ENCODE results near the gene COL10A1. TPM values are rescaled to one million over a fixed set of nuclear protein-coding genes. Genes with fewer than 3 reads are reported as not detected.

Gene COL10A1
- total RNA-seq, 1 donor from 2014 or later, result not detected

- no peaks in the 10 kb centered on the region for H4K20me1 ChIP-seq (ENCODE audit: insufficient read depth, low read length)
- no peaks in the 10 kb centered on the region for H3K9me3 ChIP-seq (ENCODE audit: insufficient read depth, low read depth, low read length)
- no peaks in the 10 kb centered on the region for H3K9me3 Mint-ChIP-seq (ENCODE audit: unreplicated experiment)
- no peak for FAIRE-seq
- H3K36me3 Mint-ChIP-seq (ENCODE audit: low read depth, unreplicated experiment), result no peaks in the 10 kb centered on the region
- H3K79me2 ChIP-seq (ENCODE audit: insufficient read depth, low read length), result no peaks in the 10 kb centered on the region
- no peaks in the 10 kb centered on the region for H3K27me3 Mint-ChIP-seq (ENCODE audit: low read depth, unreplicated experiment)
- peaks cover 12% of the 10 kb centered on the region for H3K4me1 Mint-ChIP-seq (ENCODE audit: low read depth, unreplicated experiment)
- no peaks in the 10 kb centered on the region for H3K4me1 ChIP-seq (ENCODE audit: insufficient read depth, low read length)
- no peaks in the 10 kb centered on the region for H3K36me3 ChIP-seq (ENCODE audit: insufficient read depth, low read length)
- TF ChIP-seq EZH2 (IDR thresholded peaks at IDR 0.05; ENCODE audit: insufficient read depth, low read length) (no peak), CTCF (IDR thresholded peaks at IDR 0.05; ENCODE audit: insufficient read depth, low read depth, low read length) (no peak)
- no peak overlapping the region for H3K9ac ChIP-seq (ENCODE audit: low read length)
- no peak overlapping the region for H3K4me3 Mint-ChIP-seq (ENCODE audit: unreplicated experiment)
- H3K27ac ChIP-seq (ENCODE audit: low read depth, low read length), result no peak overlapping the region
- no peak overlapping the region for H3K4me3 ChIP-seq (ENCODE audit: insufficient read depth, low read depth, low read length)
- H3K27me3 ChIP-seq (ENCODE audit: insufficient read depth, low read length), result no peaks in the 10 kb centered on the region
- H3K27ac Mint-ChIP-seq (ENCODE audit: unreplicated experiment), result no peak overlapping the region
- DNase-seq (ENCODE audit: low read depth), result no peak
- H2AFZ ChIP-seq (ENCODE audit: low read depth, low read length), result no peak overlapping the region
- no peak overlapping the region for H3K4me2 ChIP-seq (ENCODE audit: low read length)
Observed at GRCh38 chr6:116084284-116084683, 41.6 kb downstream of the COL10A1 start.

GRCh38 chr6:116083052-116083451 is 42.9 kb downstream of the COL10A1 start:
- Histone ChIP-seq H4K20me1 (ENCODE audit: insufficient read depth, low read length) (no peaks in the 10 kb centered on the region), H3K4me3 (ENCODE audit: insufficient read depth, low read depth, low read length) (no peak overlapping the region), H3K4me1 (ENCODE audit: insufficient read depth, low read length) (no peaks in the 10 kb centered on the region), H3K79me2 (ENCODE audit: insufficient read depth, low read length) (no peaks in the 10 kb centered on the region), H2AFZ (ENCODE audit: low read depth, low read length) (no peak overlapping the region), H3K9me3 (ENCODE audit: insufficient read depth, low read depth, low read length) (no peaks in the 10 kb centered on the region), H3K36me3 (ENCODE audit: insufficient read depth, low read length) (no peaks in the 10 kb centered on the region), H3K27ac (ENCODE audit: low read depth, low read length) (no peak overlapping the region), H3K4me2 (ENCODE audit: low read length) (no peak overlapping the region), H3K27me3 (ENCODE audit: insufficient read depth, low read length) (no peaks in the 10 kb centered on the region), H3K9ac (ENCODE audit: low read length) (no peak overlapping the region)
- no peak overlapping the region for H3K4me3 Mint-ChIP-seq (ENCODE audit: unreplicated experiment)
- H3K27ac Mint-ChIP-seq (ENCODE audit: unreplicated experiment), result no peak overlapping the region
- H3K9me3 Mint-ChIP-seq (ENCODE audit: unreplicated experiment), result no peaks in the 10 kb centered on the region
- H3K36me3 Mint-ChIP-seq (ENCODE audit: low read depth, unreplicated experiment), result no peaks in the 10 kb centered on the region
- peaks cover 11% of the 10 kb centered on the region for H3K4me1 Mint-ChIP-seq (ENCODE audit: low read depth, unreplicated experiment)
- no peak for DNase-seq (ENCODE audit: low read depth)
- no peak for TF ChIP-seq CTCF (IDR thresholded peaks at IDR 0.05; ENCODE audit: insufficient read depth, low read depth, low read length)
- no peak for TF ChIP-seq EZH2 (IDR thresholded peaks at IDR 0.05; ENCODE audit: insufficient read depth, low read length)
- H3K27me3 Mint-ChIP-seq (ENCODE audit: low read depth, unreplicated experiment), result no peaks in the 10 kb centered on the region
- no peak for FAIRE-seq

GRCh38 chr6:116078945-116079344 is 47.0 kb downstream of the COL10A1 start:
- Mint-ChIP-seq H3K27ac (ENCODE audit: unreplicated experiment) (no peak overlapping the region), H3K36me3 (ENCODE audit: low read depth, unreplicated experiment) (no peaks in the 10 kb centered on the region), H3K9me3 (ENCODE audit: unreplicated experiment) (no peaks in the 10 kb centered on the region), H3K4me3 (ENCODE audit: unreplicated experiment) (no peak overlapping the region), H3K27me3 (ENCODE audit: low read depth, unreplicated experiment) (no peaks in the 10 kb centered on the region), H3K4me1 (ENCODE audit: low read depth, unreplicated experiment) (no peaks in the 10 kb centered on the region)
- no peaks in the 10 kb centered on the region for H3K79me2 ChIP-seq (ENCODE audit: insufficient read depth, low read length)
- H3K27ac ChIP-seq (ENCODE audit: low read depth, low read length), result no peak overlapping the region
- H3K9me3 ChIP-seq (ENCODE audit: insufficient read depth, low read depth, low read length), result no peaks in the 10 kb centered on the region
- FAIRE-seq (no peak), DNase-seq (ENCODE audit: low read depth) (no peak)
- H3K9ac ChIP-seq (ENCODE audit: low read length), result no peak overlapping the region
- H4K20me1 ChIP-seq (ENCODE audit: insufficient read depth, low read length), result no peaks in the 10 kb centered on the region
- H2AFZ ChIP-seq (ENCODE audit: low read depth, low read length), result no peak overlapping the region
- TF ChIP-seq CTCF (IDR thresholded peaks at IDR 0.05; ENCODE audit: insufficient read depth, low read depth, low read length) (no peak), EZH2 (IDR thresholded peaks at IDR 0.05; ENCODE audit: insufficient read depth, low read length) (no peak)
- no peaks in the 10 kb centered on the region for H3K27me3 ChIP-seq (ENCODE audit: insufficient read depth, low read length)
- no peak overlapping the region for H3K4me3 ChIP-seq (ENCODE audit: insufficient read depth, low read depth, low read length)
- peaks cover 3% of the 10 kb centered on the region for H3K4me1 ChIP-seq (ENCODE audit: insufficient read depth, low read length)
- no peaks in the 10 kb centered on the region for H3K36me3 ChIP-seq (ENCODE audit: insufficient read depth, low read length)
- no peak overlapping the region for H3K4me2 ChIP-seq (ENCODE audit: low read length)

Measured in astrocyte (in vitro differentiated cells and primary cell).